BLaER1 (cell line): ENCODE results near the gene ARHGAP45.

Experiments used
- H3K27ac ChIP-seq: shearing (Covaris generic); formaldehyde crosslinking; 2 replicates; pipeline ENCODE4 v1.8.1; 2022
- H3K27me3 ChIP-seq: shearing (Covaris generic); formaldehyde crosslinking; 2 replicates; pipeline ENCODE4 v1.8.1; 2022
- H3K36me3 ChIP-seq: shearing (Covaris generic); formaldehyde crosslinking; 2 replicates; pipeline ENCODE4 v1.8.1; 2022
- H3K4me1 ChIP-seq: shearing (Covaris generic); formaldehyde crosslinking; 2 replicates; pipeline ENCODE4 v1.8.1; 2022
- H3K4me2 ChIP-seq: shearing (Covaris generic); formaldehyde crosslinking; 2 replicates; pipeline ENCODE4 v1.8.1; 2022
- H3K4me3 ChIP-seq: shearing (Covaris generic); formaldehyde crosslinking; 2 replicates; pipeline ENCODE4 v1.8.1; 2022
- H3K9ac ChIP-seq: shearing (Covaris generic); formaldehyde crosslinking; 2 replicates; pipeline ENCODE4 v1.8.1; 2022
- H3K9me3 ChIP-seq: shearing (Covaris generic); formaldehyde crosslinking; 2 replicates; pipeline ENCODE4 v1.8.1; 2022
- H4K20me1 ChIP-seq: shearing (Covaris generic); formaldehyde crosslinking; 2 replicates; pipeline ENCODE4 v1.8.1; 2022
- Cebpa-rat ChIP-seq: shearing (Covaris generic); IDR thresholded peaks from 2 replicates; pipeline ENCODE4 v1.8.1; 2022

The ARHGAP45 gene

DNA sequence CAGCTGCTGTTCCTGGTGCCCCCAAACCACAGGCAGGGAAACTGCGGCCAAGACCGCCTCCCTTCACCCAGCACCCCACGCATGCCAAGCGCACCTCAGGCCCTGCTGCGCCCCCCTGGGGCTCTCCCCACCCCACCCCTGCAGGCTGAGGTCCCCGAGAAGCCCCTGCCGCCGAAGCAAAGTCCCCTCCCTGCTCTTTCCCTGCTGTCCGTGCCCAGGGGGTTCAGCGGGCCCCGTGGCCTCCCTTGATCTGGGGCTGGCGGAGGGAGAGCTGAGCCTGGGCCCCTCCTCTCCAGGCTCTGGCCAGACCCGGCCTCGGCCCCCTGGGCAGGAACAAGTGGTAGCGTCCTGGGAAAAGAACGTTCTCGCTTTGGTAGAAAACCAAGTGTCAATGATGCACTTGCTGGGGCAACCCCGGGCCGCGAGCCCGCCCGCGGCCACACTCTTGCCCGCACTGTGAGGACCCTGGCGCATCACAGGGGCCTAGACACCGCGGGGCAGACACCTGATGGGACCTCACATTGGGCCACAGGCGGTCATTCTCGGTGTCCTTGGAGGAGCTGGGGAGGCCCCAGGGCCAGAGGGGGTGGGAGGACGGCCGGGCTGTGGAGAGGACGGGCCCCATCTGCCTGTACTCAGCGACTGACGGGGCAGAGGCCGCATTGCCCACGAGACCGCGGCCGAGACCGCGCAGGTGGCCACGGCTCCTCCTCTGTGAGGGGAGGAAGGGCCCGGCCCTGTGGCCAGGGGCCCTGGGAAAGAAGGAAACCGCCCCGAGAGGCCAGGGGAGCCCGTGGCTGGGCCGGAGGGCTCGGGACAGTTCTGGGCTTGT, 65.8 kb downstream of the ARHGAP45 start:
- H3K27ac ChIP-seq, result peak overlapping the region; percentile 85
- H3K27me3 ChIP-seq, result no peaks in the 10 kb centered on the region
- H3K9me3 ChIP-seq, result no peaks in the 10 kb centered on the region
- peaks cover 71% of the 10 kb centered on the region for H3K4me1 ChIP-seq
- H3K4me3 ChIP-seq, result peak overlapping the region; percentile 71
- H3K36me3 ChIP-seq, result peaks cover 22% of the 10 kb centered on the region
- H3K4me2 ChIP-seq, result peak overlapping the region; percentile 100
- H3K9ac ChIP-seq, result peak overlapping the region; percentile 82
- no peak for TF ChIP-seq Cebpa-rat
- H4K20me1 ChIP-seq, result peaks cover 85% of the 10 kb centered on the region

DNA sequence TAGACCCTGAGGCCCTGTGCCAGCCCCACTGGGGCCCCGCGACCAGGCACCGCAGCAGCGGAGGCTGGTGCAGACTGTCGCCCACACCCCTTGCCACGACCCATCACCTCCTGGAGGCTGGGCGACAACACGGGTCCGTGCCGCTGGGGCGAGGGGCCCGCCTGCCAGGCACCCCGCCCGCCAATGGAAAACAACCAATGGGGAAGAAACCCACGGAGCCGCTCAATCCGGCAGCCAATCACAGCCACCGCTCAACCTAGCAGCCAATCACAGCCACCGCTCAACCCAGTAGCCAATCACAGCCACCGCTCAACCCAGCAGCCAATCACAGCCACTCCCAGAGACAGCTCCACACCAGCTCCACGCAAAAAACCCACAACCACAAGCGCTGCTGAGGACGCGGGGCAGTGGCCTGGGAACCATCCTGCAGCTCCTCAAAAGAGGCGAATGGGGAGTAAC, 66.5 kb downstream of the ARHGAP45 start:
- TF ChIP-seq Cebpa-rat, result no peak
- H3K27ac ChIP-seq, result peak overlapping the region; percentile 85
- no peaks in the 10 kb centered on the region for H3K9me3 ChIP-seq
- H3K4me1 ChIP-seq, result peaks cover 71% of the 10 kb centered on the region
- peak overlapping the region; percentile 71 for H3K4me3 ChIP-seq
- no peaks in the 10 kb centered on the region for H3K27me3 ChIP-seq
- H3K9ac ChIP-seq, result peak overlapping the region; percentile 82
- H3K36me3 ChIP-seq, result peaks cover 18% of the 10 kb centered on the region; the same call in 1 of the 2 replicates
- H4K20me1 ChIP-seq, result peaks cover 83% of the 10 kb centered on the region
- peak overlapping the region; percentile 100 for H3K4me2 ChIP-seq

DNA sequence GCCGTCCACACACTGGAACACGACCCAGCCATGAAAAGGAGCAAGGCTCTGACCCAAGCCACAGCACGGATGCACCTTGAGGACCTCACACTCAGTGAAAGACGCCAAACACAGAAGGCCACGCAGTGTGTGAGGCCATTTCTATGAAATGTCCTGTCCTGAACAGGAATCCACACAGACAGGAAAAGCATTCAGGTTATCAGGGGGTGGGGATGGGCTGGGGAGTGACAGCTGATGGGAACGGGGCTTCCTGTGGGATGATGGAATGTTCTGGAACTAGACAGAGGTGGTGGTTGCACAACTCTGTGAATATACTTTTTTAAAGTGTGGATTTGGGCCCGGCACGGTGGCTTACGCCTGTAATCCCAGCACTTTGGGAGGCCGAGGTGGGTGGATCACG, 67.5 kb downstream of the ARHGAP45 start:
- Histone ChIP-seq H4K20me1 (peaks cover 83% of the 10 kb centered on the region), H3K36me3 (peaks cover 24% of the 10 kb centered on the region; the same call in 1 of the 2 replicates), H3K4me1 (peaks cover 69% of the 10 kb centered on the region), H3K4me2 (peak overlapping the region; percentile 14; the same call in 1 of the 2 replicates), H3K9ac (no peak overlapping the region), H3K27ac (no peak overlapping the region), H3K9me3 (no peaks in the 10 kb centered on the region), H3K27me3 (no peaks in the 10 kb centered on the region), H3K4me3 (no peak overlapping the region)
- no peak for TF ChIP-seq Cebpa-rat

DNA sequence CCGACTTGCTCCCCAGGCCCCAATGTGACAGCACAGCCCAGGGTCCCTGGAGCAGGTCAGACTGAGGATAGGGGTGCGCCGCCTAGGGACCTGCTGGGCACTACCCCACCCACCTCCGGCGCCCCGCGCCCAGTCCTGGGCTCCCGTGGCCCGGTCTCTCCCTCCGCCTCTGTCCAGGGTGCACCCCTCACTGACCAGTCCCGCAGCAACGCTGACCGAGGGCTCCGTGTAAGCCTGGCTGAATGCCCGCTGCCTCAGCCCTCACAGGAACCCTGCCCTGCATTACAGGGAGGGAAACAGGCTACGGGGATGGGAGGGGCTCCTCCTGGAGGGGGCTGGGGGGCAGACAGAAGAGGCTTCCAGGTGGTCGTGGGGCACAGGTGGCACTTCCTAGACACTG, 68.5 kb downstream of the ARHGAP45 start:
- peak overlapping the region; percentile 55 for H3K9ac ChIP-seq
- H3K4me3 ChIP-seq, result no peak overlapping the region
- no peaks in the 10 kb centered on the region; the same call in 1 of the 2 replicates for H3K9me3 ChIP-seq
- peaks cover 59% of the 10 kb centered on the region for H3K4me1 ChIP-seq
- H3K4me2 ChIP-seq, result peak overlapping the region; percentile 90
- H4K20me1 ChIP-seq, result peaks cover 75% of the 10 kb centered on the region
- H3K36me3 ChIP-seq, result peaks cover 26% of the 10 kb centered on the region; the same call in 1 of the 2 replicates
- peak overlapping the region; percentile 78 for H3K27ac ChIP-seq
- TF ChIP-seq Cebpa-rat, result no peak
- no peaks in the 10 kb centered on the region for H3K27me3 ChIP-seq

DNA sequence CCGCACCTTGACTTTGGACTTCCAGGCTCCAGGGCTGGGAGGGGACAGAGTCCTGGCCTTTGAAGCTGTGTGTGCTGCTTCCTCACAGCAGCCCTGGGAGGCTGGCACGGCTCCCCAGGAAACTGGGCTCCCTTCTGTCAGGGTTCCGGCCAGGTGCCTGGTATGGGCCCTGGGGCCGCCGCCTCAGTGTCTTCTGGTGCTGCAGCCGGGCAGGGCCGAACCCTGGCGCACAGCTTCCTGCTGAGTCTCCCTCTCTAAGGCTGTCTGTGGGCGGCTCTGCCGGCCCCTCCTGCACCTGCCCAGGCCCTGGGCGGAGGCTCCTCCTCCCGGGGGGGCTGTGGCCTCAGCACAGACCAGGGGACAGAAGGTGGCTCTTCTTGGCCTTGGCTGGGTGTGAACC, 69.2 kb downstream of the ARHGAP45 start:
- no peaks in the 10 kb centered on the region; the same call in 1 of the 2 replicates for H3K9me3 ChIP-seq
- peak overlapping the region; percentile 55 for H3K9ac ChIP-seq
- TF ChIP-seq Cebpa-rat, result no peak
- H3K27ac ChIP-seq, result peak overlapping the region; percentile 78
- H3K4me3 ChIP-seq, result peak overlapping the region; percentile 36; the same call in 1 of the 2 replicates
- peak overlapping the region; percentile 90 for H3K4me2 ChIP-seq
- peaks cover 33% of the 10 kb centered on the region; the same call in 1 of the 2 replicates for H3K36me3 ChIP-seq
- H3K27me3 ChIP-seq, result no peaks in the 10 kb centered on the region
- peaks cover 67% of the 10 kb centered on the region for H4K20me1 ChIP-seq
- peaks cover 52% of the 10 kb centered on the region for H3K4me1 ChIP-seq
